Motor neuron (in vitro differentiated cells): ENCODE data around the gene ITGB3. TPM values are rescaled to one million over a fixed set of nuclear protein-coding genes. Genes with fewer than 3 reads are reported as not detected.

Experiments used
- ATAC-seq, 8 experiments: fragments of 200-7000 bp; cut with Tn5 transposase; replicated peaks in 6 of 8; 2 replicates each; pipeline ENCODE4 v1.8.0; 2021; ENCODE audit warnings: mild to moderate bottlenecking in 8 of 8, moderate library complexity in 8 of 8
- H3K27ac ChIP-seq, 2 donors: fragments of 250-450 bp; sonication (Bioruptor Pico); 2 replicates each; pipeline ENCODE4 v1.9.0; 2021; ENCODE audit warnings: antibody characterized with exemption in 2 of 2, mild to moderate bottlenecking in 2 of 2, moderate library complexity in 1 of 2
- H3K4me1 ChIP-seq, 2 donors: fragments of 250-450 bp; sonication (Bioruptor Pico); replicated peaks in 1 of 2; 2 replicates each; pipeline ENCODE4 v1.6.1; 2021; ENCODE audit warnings: antibody characterized with exemption in 2 of 2, mild to moderate bottlenecking in 2 of 2, moderate library complexity in 1 of 2
- H3K4me3 ChIP-seq, 5 donors: fragments of 250-450 bp; sonication (Bioruptor Pico); 2 replicates each; pipeline ENCODE4 v1.9.0; 2021; ENCODE audit warnings: antibody characterized with exemption in 5 of 5, mild to moderate bottlenecking in 5 of 5, moderate library complexity in 4 of 5
- WGBS, 10 experiments: fragments of 450-650 bp; shearing (Covaris generic); methylation state at CpG; one replicate each; pipeline ENCODE4 v1.0.0; 2022; 5-methylcytosine and 5-hydroxymethylcytosine counted together
- in situ Hi-C, 9 experiments: fragments of 400-800 bp; cut with MboI; loops; one replicate each; pipeline ENCODE4 v1.15.0; 2021; ENCODE audit warnings: low sequenced_read_pairs in 9 of 9, low pct_unique_long_range_greater_than_20kb in 2 of 9; ENCODE audit not compliant: unreplicated experiment in 9 of 9
- total RNA-seq, 8 experiments: library from RNA; unstranded; fragments of 300-600 nt; gene quantifications; 2 replicates each; pipeline versions ENCODE4 v1.2.3 to v1.2.4, GENCODE V29; 2022

Gene ITGB3
- total RNA-seq, 8 experiments from 2014 or later: 0.05 to 5.4 (median 0.75) TPM

DNA sequence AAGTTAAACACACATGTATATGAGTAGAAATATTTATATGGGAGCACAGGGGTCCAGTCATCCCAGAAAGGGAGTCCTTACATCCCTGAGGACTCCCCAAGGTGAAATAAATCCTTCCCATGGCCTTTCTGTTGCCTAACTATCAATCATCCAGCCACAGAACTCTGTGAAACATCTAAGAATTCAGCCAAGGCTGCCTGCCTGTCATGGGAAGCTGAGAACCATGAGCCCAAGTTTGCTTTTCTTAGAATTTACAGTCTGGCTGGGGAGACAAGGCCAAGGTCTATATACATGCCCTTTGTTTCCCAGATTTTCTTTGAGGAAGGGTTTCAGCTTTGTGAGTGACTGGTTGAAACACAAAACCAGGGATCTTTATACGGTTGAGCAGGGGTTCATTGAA, 28.7 kb upstream of the ITGB3 start:
- in situ Hi-C loops: loop anchor here in 1 of 9 experiments (25.0 kb wide), 1 partner anchor 87 kb away; the partner anchor contains the start of gene EFCAB13
- Histone ChIP-seq H3K4me1 (peaks cover 12 to 13% of the 10 kb centered on the region in 2 donors), H3K4me3 (no peak overlapping the region), H3K27ac (no peak overlapping the region)
- no peak for ATAC-seq
- WGBS, 10 experiments: 20 to 100% (median 67%) methylated on average over 1 of the region's 1 CpG; no CpG with 5 or more reads in 3 of the 10 experiments

- peak in 2 of 8 experiments; percentile 47 to 58 for ATAC-seq
- Histone ChIP-seq H3K27ac (no peak overlapping the region), H3K4me1 (peaks cover 8 to 13% of the 10 kb centered on the region in 2 donors), H3K4me3 (no peak overlapping the region)
- WGBS, 10 experiments: 10 to 91% (median 58%) methylated on average over 1 to 3 of the region's 3 CpGs
- in situ Hi-C loops: no loop called here
Observed at GRCh38 chr17:47225436-47225858, 28.2 kb upstream of the ITGB3 start.

DNA sequence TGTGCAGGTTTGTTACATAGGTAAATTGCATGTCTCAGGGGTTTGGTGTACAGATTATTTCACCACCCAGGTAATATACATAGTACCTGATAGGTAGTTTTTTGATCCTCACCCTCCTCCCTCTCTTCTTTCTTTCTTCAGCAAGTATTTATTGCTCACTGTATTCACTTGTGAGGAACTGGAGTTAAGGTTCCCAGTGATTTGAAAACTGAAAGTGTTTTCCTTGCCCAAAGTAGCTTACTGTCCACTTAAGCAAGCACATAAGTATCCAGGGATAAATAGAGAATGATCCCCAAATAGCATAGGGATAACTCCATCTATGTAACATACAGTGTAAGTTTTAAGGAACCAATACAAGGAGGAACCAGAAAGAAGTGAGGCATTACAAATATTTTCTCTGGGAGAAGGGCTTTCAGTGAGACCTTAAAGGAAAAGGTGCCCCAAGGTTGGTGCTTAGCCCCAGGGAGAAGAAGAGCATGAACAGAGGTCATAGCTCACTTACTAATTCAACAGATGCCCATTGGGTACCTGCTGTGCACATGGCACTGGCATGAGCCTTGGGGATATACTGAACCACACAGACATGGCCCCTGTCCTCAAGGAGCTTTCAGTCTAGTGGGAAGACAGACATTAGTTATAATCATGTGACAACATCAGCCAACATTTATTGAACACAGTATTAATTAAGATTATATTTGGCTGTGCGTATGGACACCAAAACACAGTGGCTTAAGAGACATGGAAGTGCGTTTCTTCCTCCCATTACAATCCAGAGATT, 27.5 kb upstream of the ITGB3 start:
- ATAC-seq: no peak
- Histone ChIP-seq H3K27ac (no peak overlapping the region), H3K4me3 (no peak overlapping the region), H3K4me1 (peaks cover 1 to 8% of the 10 kb centered on the region in 2 donors)
- in situ Hi-C loops: no loop called here
- 80 to 100% (median 100%) methylated on average over 1 to 2 of the region's 2 CpGs; no CpG with 5 or more reads in 3 of the 10 experiments for WGBS, 10 experiments

DNA sequence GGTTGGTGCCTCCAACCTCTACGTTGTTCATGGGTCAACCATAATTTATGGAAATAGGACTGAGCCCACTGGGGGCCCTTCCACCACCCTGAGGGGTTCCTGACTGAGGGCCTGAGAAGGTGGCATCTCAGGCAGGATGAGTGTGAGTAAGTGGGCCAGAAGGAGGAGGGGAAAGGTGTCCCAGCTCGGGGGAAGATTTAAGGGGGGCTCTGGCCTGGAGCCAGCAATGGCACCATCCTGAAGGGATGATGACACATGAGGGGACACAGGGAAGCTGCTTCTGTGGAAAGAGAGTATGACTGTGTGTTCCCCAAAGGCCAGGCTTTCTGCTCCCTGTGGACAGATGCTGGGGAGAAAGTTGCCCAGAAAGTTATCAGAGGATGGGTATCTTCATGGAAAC, 25.8 kb upstream of the ITGB3 start:
- Histone ChIP-seq H3K4me3 (no peak overlapping the region), H3K27ac (no peak overlapping the region), H3K4me1 (peaks cover 0 to 7% of the 10 kb centered on the region in 2 donors)
- in situ Hi-C loops: no loop called here
- ATAC-seq: no peak
- 0 to 88% (median 64%) methylated on average over 1 to 2 of the region's 2 CpGs; no CpG with 5 or more reads in 2 of the 10 experiments for WGBS, 10 experiments

DNA sequence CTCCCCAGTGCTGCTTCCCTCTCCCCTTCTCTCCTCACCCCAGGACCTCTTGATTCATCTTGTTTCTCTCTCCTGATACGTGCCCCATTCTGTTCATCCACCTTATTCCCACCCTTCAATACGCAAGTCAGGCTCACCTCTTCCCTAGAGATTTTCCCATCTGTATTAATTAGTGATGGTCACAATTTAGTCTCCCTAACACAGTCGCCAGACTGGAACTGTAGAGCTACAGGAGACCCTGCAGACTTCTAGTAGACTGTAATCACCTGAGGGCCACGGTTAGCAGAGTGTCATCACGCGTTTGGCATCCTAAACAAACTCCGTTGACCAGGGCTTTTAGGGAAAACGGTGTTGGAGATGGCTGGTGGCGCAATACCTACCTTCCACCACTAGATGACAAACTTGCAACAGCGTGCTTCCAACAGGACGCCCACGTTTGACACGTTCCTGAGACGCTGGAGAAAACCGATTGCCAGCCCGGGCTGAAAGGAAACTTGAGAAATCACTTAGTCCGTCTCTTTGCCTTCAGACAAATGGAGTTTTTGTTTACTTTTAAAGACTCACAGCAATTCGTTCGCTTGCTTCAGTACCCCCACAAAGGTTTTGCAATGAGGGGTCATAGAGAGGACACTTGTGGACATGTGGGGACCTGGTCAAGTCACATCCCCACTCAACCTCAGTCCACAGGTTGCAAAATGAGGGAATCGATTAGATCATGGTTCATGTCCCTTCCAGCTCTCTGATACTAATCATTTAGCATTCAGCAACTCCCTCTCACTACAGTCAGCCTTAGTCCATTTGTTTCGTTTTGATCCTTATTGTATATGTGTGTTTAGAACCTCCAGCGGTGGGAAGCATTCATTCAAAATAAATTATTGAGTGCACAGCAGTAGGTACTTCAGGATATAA, 23.8 kb upstream of the ITGB3 start:
- in situ Hi-C loops: loop anchor here in 2 of 9 experiments (5.0 to 10.0 kb wide), 2 partner anchors 83 to 85 kb away; no protein-coding TSS in a partner anchor
- Histone ChIP-seq H3K4me1 (peaks cover 0 to 7% of the 10 kb centered on the region in 2 donors), H3K4me3 (no peak overlapping the region), H3K27ac (no peak overlapping the region)
- ATAC-seq: peak; percentile 89 to 99 (median 93)
- 0 to 100% (median 25%) methylated on average over 1 to 21 of the region's 22 CpGs for WGBS, 10 experiments

GRCh38 chr17:47230864-47231263, 22.8 kb upstream of the ITGB3 start:
- 83 to 100% (median 92%) methylated on average over 2 to 10 of the region's 10 CpGs; no CpG with 5 or more reads in 1 of the 10 experiments for WGBS, 10 experiments
- no peak for ATAC-seq
- in situ Hi-C loops: loop anchor here in 2 of 9 experiments (5.0 to 10.0 kb wide), 2 partner anchors 81 to 84 kb away; no protein-coding TSS in a partner anchor
- no peak overlapping the region for H3K27ac ChIP-seq
- H3K4me3 ChIP-seq: no peak overlapping the region
- peaks cover 0 to 7% of the 10 kb centered on the region in 2 donors for H3K4me1 ChIP-seq

DNA sequence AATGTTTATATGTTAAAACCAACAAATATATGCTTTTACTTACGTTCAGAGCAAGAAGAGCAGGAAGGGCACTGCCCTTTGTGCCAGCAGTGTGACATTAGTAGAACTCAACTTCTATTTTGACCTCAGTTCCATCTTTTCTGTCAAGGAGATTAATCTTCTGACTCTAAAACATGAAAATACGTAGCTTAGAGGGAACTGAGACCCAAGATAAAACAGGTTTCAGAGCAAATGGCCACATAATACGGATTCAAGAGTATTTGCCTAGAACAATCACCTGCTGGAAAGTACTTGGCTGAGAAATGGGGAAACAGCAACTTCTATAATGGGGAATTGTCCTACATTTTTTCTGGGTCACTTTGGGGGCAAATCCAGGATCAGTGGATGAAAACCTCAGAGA, 22.3 kb upstream of the ITGB3 start:
- WGBS, 10 experiments: 57 to 96% (median 73%) methylated on average over 2 to 3 of the region's 3 CpGs
- in situ Hi-C loops: loop anchor here in 2 of 9 experiments (5.0 to 10.0 kb wide), 2 partner anchors 81 to 83 kb away; no protein-coding TSS in a partner anchor
- H3K4me1 ChIP-seq: peaks cover 0 to 7% of the 10 kb centered on the region in 2 donors
- ATAC-seq: no peak
- no peak overlapping the region for H3K4me3 ChIP-seq
- no peak overlapping the region for H3K27ac ChIP-seq

GRCh38 chr17:47231866-47232265, 21.8 kb upstream of the ITGB3 start:
- Histone ChIP-seq H3K27ac (no peak overlapping the region), H3K4me1 (peaks cover 0 to 7% of the 10 kb centered on the region in 2 donors), H3K4me3 (no peak overlapping the region)
- 14 to 100% (median 85%) methylated on average over 1 to 2 of the region's 3 CpGs; no CpG with 5 or more reads in 3 of the 10 experiments for WGBS, 10 experiments
- in situ Hi-C loops: loop anchor here in 2 of 9 experiments (5.0 to 10.0 kb wide), 2 partner anchors 80 to 83 kb away; no protein-coding TSS in a partner anchor
- ATAC-seq: no peak

- Histone ChIP-seq H3K4me3 (no peak overlapping the region), H3K4me1 (peaks cover 0 to 7% of the 10 kb centered on the region in 2 donors), H3K27ac (no peak overlapping the region)
- in situ Hi-C loops: loop anchor here in 2 of 9 experiments (5.0 to 10.0 kb wide), 2 partner anchors 80 to 82 kb away; no protein-coding TSS in a partner anchor
- 38 to 100% (median 92%) methylated on average over 1 to 2 of the region's 2 CpGs; no CpG with 5 or more reads in 3 of the 10 experiments for WGBS, 10 experiments
- ATAC-seq: no peak
Observed at GRCh38 chr17:47232465-47232864, 21.2 kb upstream of the ITGB3 start.

DNA sequence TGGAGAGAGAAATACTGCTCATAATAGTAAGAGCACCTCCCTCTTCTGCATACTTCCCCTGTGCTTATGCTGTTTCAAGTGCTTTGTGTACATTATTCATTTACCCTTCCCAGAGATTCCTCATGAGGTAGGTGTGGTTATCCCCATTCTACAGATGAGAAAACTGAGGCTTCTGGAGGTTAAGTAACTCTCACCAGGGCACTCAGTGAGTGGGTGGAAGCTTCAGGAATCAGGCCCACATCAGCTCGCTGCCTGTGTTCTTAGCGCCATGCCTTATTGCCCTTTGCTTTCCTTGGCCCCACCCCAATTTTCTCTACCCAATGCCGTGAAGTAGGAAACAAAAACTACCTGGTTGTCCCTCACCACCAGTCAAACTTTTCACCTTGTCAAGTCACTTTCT, 18.1 kb upstream of the ITGB3 start:
- Histone ChIP-seq H3K4me3 (no peak overlapping the region), H3K27ac (no peak overlapping the region), H3K4me1 (peaks cover 0 to under 1% of the 10 kb centered on the region in 2 donors)
- ATAC-seq: peak in 1 of 8 experiments; percentile 17
- in situ Hi-C loops: loop anchor here in 1 of 9 experiments (10.0 kb wide), 1 partner anchor 79 kb away; no protein-coding TSS in a partner anchor
- 79 to 100% (median 96%) methylated on average over 2 to 3 of the region's 3 CpGs; no CpG with 5 or more reads in 5 of the 10 experiments for WGBS, 10 experiments

- Histone ChIP-seq H3K4me1 (no peaks in the 10 kb centered on the region), H3K27ac (no peak overlapping the region), H3K4me3 (no peak overlapping the region)
- ATAC-seq: no peak
- in situ Hi-C loops: loop anchor here in 1 of 9 experiments (10.0 kb wide), 1 partner anchor 79 kb away; no protein-coding TSS in a partner anchor
- WGBS, 10 experiments: 78 to 100% (median 89%) methylated on average over 1 to 2 of the region's 2 CpGs; no CpG with 5 or more reads in 2 of the 10 experiments
Observed at GRCh38 chr17:47235923-47236322, 17.7 kb upstream of the ITGB3 start.

DNA sequence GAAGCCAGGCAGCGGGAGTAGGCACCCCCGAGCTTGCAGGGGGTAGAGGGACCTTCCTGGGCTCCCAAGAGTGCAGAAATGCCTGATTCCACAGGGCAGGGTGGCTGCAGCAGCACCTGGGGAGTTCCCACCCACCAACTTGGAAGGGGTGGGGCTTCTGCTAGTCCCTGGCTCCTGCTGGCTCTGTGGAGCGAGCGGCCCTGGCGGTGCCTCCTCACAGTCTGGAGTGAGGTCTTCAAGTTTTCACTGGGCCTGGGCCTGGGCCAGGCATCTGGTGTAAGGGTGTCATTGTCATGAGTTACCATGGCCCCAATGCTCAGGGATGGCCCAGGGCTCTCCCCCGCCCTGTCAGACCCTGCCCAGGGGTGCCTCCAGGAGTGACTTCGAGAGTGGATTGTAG, 15.8 kb upstream of the ITGB3 start:
- in situ Hi-C loops: loop anchor here in 1 of 9 experiments (10.0 kb wide), 1 partner anchor 77 kb away; no protein-coding TSS in a partner anchor
- 40 to 60% methylated on average over 2 of the region's 7 CpGs; no CpG with 5 or more reads in 8 of the 10 experiments for WGBS, 10 experiments
- Histone ChIP-seq H3K4me1 (no peaks in the 10 kb centered on the region), H3K27ac (no peak overlapping the region), H3K4me3 (no peak overlapping the region)
- peak in 1 of 8 experiments; percentile 37 for ATAC-seq
